K562 (cell line): ENCODE results near the gene SMCO3. TPM values are rescaled to one million over a fixed set of nuclear protein-coding genes. Genes with fewer than 3 reads are reported as not detected.

ENCODE experiments used
- BCLAF1 ChIP-seq, 2 experiments: fragments of 450-650 bp in 1 of 2; IDR thresholded peaks; 2 replicates each; pipeline ENCODE4 v1.6.1; 2011 to 2017; ENCODE audit warnings: low read depth in 2 of 2, antibody characterized with exemption in 1 of 2, borderline replicate concordance in 1 of 2, low read length in 1 of 2, mild to moderate bottlenecking in 1 of 2, mixed read lengths in 1 of 2; ENCODE audit not compliant: control insufficient read depth in 1 of 2
- BRD9 ChIP-seq: fragments of 450-650 bp; IDR thresholded peaks from 2 replicates; pipeline ENCODE4 v1.6.1; 2018; ENCODE audit warnings: low read depth; ENCODE audit not compliant: partially characterized antibody
- CEBPZ ChIP-seq: fragments of 150-350 bp; IDR thresholded peaks from 2 replicates; pipeline ENCODE4 v1.6.1; 2014; ENCODE audit warnings: low read depth, mild to moderate bottlenecking, low read length, borderline replicate concordance
- EGR1 ChIP-seq: fragments of 450-650 bp; conservative IDR thresholded peaks from 2 replicates; pipeline ENCODE4 v1.6.1; 2017; ENCODE audit warnings: mild to moderate bottlenecking
- ZMIZ1 ChIP-seq, 2 experiments: fragments of 150-350 bp in 1 of 2; IDR thresholded peaks; 2 replicates each; pipeline ENCODE4 v1.6.1; 2012 to 2016; ENCODE audit warnings: low read depth in 2 of 2, low read length in 2 of 2, mild to moderate bottlenecking in 1 of 2, moderate library complexity in 1 of 2
- ZNF12 ChIP-seq: sonication (generic); formaldehyde crosslinking; IDR thresholded peaks from 2 replicates; pipeline ENCODE4 v1.4.0; 2020; ENCODE audit warnings: mild to moderate bottlenecking, missing genetic modification reagents
- ZNF407 ChIP-seq: fragments of 450-650 bp; IDR thresholded peaks from 2 replicates; pipeline ENCODE4 v1.6.1; 2016; ENCODE audit warnings: low read depth
- ZSCAN29 ChIP-seq: fragments of 450-650 bp; IDR thresholded peaks from 2 replicates; pipeline ENCODE4 v1.6.1; 2017
- polyA plus RNA-seq, 8 experiments: library from polyadenylated mRNA; depleted of rRNA in 4 of 8; stranded (reverse) in 5 of 8; unstranded in 3 of 8; fragments of >200 nt; fragmentation: Nextera tagmentation in 2 of 8; fragmentation: Illumina TruSeq in 1 of 8; extraction: Ambion mirVana in 2 of 8; extraction: Trizol in 1 of 8; gene quantifications; 2 replicates each; pipeline versions ENCODE4 v1.2.1 to v1.2.3, GENCODE V29; 2011 to 2014; ENCODE audit warnings: inconsistent platforms in 1 of 8, missing spikeins in 1 of 8
- total RNA-seq, 7 experiments: library from RNA; depleted of rRNA in 6 of 7; stranded (reverse); fragments of >200 nt in 6 of 7; fragmentation: Illumina TruSeq in 2 of 7; extraction: Trizol in 2 of 7; gene quantifications; 2 replicates each; pipeline versions ENCODE4 v1.2.1 to v1.2.3, GENCODE V29; 2011 to 2021; ENCODE audit warnings: low replicate concordance in 1 of 7

SMCO3 gene
- total and polyA plus RNA-seq, 9 of the 15 experiments (the other 6 are each of a cell fraction or from before 2014, with no cell fraction given), result 0.10 to 0.14 TPM; not detected in 7

GRCh38 chr12:14773685-14774073 lies 40.3 kb downstream of the SMCO3 start (continued):
- TF ChIP-seq CEBPZ (no peak), BRD9 (no peak), ZMIZ1 (IDR thresholded peaks at IDR 0.05; ENCODE audit: low read depth in 2 of 2, low read length in 2 of 2) (no peak), BCLAF1 (IDR thresholded peaks at IDR 0.05; ENCODE audit: borderline replicate concordance in 1 of 2, control insufficient read depth in 1 of 2, low read depth in 2 of 2, low read length in 1 of 2) (no peak), EGR1 (no peak), ZNF407 (no peak), ZNF12 (CRISPR knock-in tag) (no peak), ZSCAN29 (no peak)
